ENCODE results near the gene SLC6A3.

The SLC6A3 gene

DNA sequence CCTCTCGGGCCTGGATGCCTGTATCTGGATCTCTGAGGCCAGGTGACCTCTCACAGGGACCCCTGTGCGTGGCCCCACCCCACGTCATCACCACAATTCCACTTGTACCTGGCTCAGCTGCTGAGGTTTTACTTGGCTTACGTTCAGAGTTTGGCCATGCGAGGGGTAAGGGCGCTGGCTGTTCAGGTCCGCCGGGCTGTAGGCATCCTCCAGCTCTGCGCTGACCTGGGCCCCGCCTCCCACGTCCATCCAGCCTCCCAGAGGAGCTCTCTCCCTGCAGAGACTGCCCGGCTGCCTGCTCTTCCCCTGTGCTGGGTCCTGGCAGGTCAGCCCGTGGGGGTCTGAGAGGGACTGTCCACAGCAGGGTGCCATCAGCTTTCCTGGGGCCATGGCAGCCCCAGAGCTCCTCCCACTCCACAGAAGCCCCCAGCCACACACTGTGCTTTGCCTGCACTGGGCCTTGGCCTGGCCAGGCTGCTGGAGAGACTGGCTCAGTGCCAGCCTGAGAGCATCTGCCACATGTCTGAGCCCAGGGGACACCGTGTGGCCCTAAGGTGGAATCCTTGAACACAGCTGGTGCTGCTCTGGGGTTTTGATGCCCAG is 43.6 kb downstream of the SLC6A3 start:
- FAIRE-seq (no peak), DNase-seq (ENCODE audit: insufficient read length, low spot score) (no peak)
- TF ChIP-seq, protein P1, sequence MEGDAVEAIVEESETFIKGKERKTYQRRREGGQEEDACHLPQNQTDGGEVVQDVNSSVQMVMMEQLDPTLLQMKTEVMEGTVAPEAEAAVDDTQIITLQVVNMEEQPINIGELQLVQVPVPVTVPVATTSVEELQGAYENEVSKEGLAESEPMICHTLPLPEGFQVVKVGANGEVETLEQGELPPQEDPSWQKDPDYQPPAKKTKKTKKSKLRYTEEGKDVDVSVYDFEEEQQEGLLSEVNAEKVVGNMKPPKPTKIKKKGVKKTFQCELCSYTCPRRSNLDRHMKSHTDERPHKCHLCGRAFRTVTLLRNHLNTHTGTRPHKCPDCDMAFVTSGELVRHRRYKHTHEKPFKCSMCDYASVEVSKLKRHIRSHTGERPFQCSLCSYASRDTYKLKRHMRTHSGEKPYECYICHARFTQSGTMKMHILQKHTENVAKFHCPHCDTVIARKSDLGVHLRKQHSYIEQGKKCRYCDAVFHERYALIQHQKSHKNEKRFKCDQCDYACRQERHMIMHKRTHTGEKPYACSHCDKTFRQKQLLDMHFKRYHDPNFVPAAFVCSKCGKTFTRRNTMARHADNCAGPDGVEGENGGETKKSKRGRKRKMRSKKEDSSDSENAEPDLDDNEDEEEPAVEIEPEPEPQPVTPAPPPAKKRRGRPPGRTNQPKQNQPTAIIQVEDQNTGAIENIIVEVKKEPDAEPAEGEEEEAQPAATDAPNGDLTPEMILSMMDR (IDR thresholded peaks at IDR 0.05; ENCODE audit: insufficient read depth, missing control alignments) = no peak

DNA sequence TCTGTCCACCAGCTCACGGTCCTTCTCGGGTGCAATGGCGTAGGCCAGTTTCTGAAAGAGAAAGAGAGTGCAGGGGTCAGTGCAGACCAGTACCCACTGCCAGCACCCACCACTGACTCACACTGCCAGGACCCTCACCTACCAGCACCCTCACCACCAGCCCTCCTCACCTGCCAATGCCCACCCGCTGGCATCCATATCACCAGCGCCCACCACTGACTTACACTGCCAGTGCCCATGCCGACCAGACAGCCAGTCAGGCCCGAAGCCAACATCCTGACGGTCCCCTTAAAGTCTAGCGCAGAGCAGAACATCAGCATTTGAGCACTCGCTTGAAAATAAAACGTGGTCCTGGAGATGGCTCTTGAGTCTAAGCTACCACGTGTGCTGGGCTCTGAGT is 44.3 kb downstream of the SLC6A3 start:
- FAIRE-seq = no peak
- TF ChIP-seq, protein P1 (IDR thresholded peaks at IDR 0.05; ENCODE audit: insufficient read depth, missing control alignments) = no peak

DNA sequence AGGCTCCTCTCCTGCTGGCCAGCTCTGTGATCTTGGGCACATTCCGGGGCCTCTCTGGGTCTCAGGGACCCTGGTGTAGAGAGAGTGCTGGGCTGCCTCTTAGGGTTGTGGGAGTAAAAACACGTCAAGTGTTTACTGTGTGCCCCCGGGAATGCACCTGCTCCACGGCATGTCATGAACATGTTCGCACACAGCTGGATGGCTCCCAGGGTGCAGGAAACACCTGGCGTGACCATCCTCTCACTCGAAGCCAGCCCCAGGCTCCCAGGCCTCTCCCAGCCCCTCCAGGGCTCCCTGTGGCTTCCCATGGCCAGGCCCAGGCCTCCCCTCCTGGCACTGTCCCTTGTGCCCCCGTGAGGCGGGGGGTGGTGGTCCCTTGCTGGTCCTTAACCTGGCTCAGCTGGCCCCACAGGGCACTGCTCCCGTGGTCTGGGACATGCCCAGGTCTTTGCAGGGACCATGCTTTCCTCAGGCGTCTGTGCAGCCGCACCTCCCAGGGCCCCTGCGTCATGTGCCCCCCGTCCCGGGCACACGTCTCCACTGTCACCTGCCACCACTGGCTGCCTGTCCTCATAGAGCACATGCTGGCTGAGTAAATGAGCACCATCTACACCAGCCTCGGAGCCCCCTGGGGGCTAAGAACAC is 44.9 kb downstream of the SLC6A3 start:
- TF ChIP-seq, protein P1 (IDR thresholded peaks at IDR 0.05; ENCODE audit: insufficient read depth, missing control alignments) = no peak
- DNase-seq (ENCODE audit: insufficient read length, low spot score) (no peak), FAIRE-seq (no peak)

More for the DNA sequence above, 44.3 kb downstream of the SLC6A3 start:
- no peak for DNase-seq (ENCODE audit: insufficient read length, low spot score)

DNA sequence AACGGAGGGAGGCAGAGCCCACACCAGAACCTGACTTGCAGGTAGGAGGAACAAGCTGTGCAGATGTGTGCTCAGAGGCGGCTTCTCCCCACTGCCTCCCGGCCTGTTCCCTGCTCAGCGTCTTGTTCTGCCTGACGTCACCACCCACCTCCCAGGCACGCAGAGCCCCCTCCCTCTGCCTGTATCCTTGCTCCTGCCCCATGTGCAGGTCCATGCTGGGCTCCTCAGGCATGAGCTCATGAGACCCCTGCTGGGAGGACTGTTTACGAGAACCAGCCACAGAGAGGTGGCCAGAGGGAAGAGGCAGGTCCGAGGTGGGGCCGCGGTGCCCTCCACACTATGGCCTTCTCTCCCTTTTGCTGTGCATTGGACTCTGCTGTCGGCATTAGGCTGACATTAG is 45.5 kb downstream of the SLC6A3 start:
- DNase-seq (ENCODE audit: insufficient read length, low spot score) (no peak), FAIRE-seq (no peak)
- TF ChIP-seq, protein P1 (IDR thresholded peaks at IDR 0.05; ENCODE audit: insufficient read depth, missing control alignments) = no peak

DNA sequence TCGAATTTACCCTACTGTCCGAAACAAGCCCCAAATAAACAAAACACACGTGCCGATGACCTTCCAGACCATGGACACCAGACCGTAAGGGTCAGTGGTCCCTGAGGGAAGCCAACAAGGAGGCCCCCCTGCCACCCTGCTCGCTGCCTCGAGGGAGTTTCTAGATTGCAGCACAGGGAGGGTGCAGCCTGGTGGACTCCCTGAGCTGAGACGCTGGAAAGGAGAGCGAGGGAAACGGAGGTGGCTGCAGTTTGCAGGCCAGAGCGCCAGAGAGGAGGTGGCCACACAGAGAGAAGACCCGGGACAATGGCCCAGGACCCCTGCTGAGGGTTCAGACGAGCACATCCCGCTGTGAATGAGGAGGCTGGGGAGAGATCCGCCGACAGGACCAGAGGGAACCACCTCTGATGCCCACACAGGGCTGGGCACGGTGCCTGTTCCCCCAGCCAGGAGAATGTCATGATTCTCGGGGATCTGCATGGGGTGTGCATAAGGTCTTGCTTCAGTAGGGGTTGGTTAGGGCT is 48.9 kb downstream of the SLC6A3 start:
- no peak for FAIRE-seq

DNA sequence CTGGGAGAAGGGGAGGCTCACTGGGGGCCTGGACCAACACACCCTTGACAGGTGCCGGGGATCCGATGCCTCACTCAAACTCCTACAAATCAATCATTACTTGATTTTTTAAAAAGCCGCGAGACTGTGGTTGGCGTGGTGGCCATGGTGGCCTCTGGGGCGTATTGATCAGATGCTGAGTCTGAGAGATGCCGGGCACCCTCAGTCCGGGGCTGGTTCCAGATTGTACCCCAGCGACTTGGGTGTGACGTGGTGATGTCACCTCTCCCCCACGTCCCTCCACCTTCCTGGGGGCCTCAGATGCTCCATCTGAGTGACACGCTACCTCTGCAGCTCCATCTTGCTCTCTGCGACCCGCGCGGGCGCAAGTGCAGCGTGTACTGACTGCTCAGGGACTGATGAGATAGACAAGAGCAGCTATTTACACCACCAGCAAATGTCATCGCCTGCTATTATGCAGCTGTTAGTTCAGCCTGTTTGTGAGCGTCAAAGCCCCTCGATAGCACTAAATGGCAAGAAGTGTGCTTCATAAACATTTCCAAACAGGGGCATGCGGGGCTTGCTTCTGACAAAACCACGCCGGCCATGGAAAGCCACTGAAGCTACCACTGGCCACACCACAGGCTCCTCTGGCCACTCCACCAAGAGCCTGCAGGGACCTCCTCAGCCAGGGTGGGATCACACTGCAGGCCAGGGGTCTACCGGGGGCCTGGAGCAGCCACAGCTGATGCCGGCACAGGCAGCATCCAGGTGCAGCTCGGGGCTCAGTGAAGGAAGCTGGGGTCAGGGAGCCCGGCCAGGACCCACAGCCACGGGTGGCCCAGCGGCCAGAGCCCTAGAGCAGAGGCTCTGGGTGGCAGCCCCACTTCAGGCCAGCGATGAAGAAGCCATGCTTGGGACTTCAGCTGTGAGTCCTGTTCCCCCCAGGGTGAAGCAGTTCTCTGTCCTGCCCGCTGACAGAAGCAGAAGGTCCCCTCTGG is 50.1 kb downstream of the SLC6A3 start:
- DNase-seq (ENCODE audit: insufficient read length, low spot score) (no peak), FAIRE-seq (no peak)
- TF ChIP-seq, protein P1 (IDR thresholded peaks at IDR 0.05; ENCODE audit: insufficient read depth, missing control alignments) = no peak

More for the DNA sequence above, 48.9 kb downstream of the SLC6A3 start:
- TF ChIP-seq, protein P1 (IDR thresholded peaks at IDR 0.05; ENCODE audit: insufficient read depth, missing control alignments) = no peak
- no peak for DNase-seq (ENCODE audit: insufficient read length, low spot score)

Data from D721Med (cell line).